ENCODE results near the gene KRTAP10-12. TPM values are rescaled to one million over a fixed set of nuclear protein-coding genes. Genes with fewer than 3 reads are reported as not detected.

The KRTAP10-12 gene
- total RNA-seq, 2 donors from 2014 or later, result not detected

GRCh38 chr21:44697811-44698734 is 1.1 kb downstream of the KRTAP10-12 start:
- Histone ChIP-seq H3K27ac (ENCODE audit: low read depth, low read length) (no peak overlapping the region), H3K27me3 (ENCODE audit: control insufficient read depth, insufficient read depth, low read length, poor library complexity, severe bottlenecking) (no peaks in the 10 kb centered on the region), H3K4me1 (ENCODE audit: control insufficient read depth, insufficient read depth, low read length) (peaks cover 3% of the 10 kb centered on the region), H3K9me3 (ENCODE audit: control insufficient read depth, low read length) (peaks cover 12% of the 10 kb centered on the region), H3K4me3 (ENCODE audit: low read length) (no peak overlapping the region), H3K9ac (ENCODE audit: extremely low read depth, low read length, poor library complexity, severe bottlenecking) (no peak overlapping the region), H3K36me3 (ENCODE audit: control insufficient read depth, insufficient read depth, low read length) (no peaks in the 10 kb centered on the region)
- peaks cover 9% of the 10 kb centered on the region for H3K9me3 Mint-ChIP-seq
- H3K27me3 Mint-ChIP-seq (ENCODE audit: insufficient read depth), result peaks cover 27% of the 10 kb centered on the region
- peaks cover 4% of the 10 kb centered on the region for H3K36me3 Mint-ChIP-seq (ENCODE audit: low read depth)
- peak; percentile 85 for DNase-seq
- peak; percentile 31 for TF ChIP-seq CTCF (conservative IDR thresholded peaks at IDR 0.05)
- WGBS, 2 experiments (ENCODE audit: insufficient coverage in 1 of 2, insufficient read length in 1 of 2), result 72 to 75% methylated on average over 22 to 35 of the region's 35 CpGs
- peaks cover 42% of the 10 kb centered on the region for H3K4me1 Mint-ChIP-seq
- no peak overlapping the region for H3K27ac Mint-ChIP-seq
- H3K4me3 Mint-ChIP-seq, result peak overlapping the region; percentile 26

GRCh38 chr21:44699502-44700001 is 2.6 kb downstream of the KRTAP10-12 start:
- 86 to 90% methylated on average over 15 to 17 of the region's 17 CpGs for WGBS, 2 experiments (ENCODE audit: insufficient coverage in 1 of 2, insufficient read length in 1 of 2)
- Mint-ChIP-seq H3K4me1 (peaks cover 56% of the 10 kb centered on the region), H3K27me3 (ENCODE audit: insufficient read depth) (peaks cover 34% of the 10 kb centered on the region)

More at GRCh38 chr21:44699502-44700001, 2.6 kb downstream of the KRTAP10-12 start:
- Mint-ChIP-seq H3K9me3 (no peaks in the 10 kb centered on the region), H3K4me3 (no peak overlapping the region), H3K27ac (peak overlapping the region; percentile 32), H3K36me3 (ENCODE audit: low read depth) (no peaks in the 10 kb centered on the region)
- TF ChIP-seq CTCF (conservative IDR thresholded peaks at IDR 0.05), result no peak
- no peaks in the 10 kb centered on the region for H3K9me3 ChIP-seq (ENCODE audit: control insufficient read depth, low read length)
- H3K36me3 ChIP-seq (ENCODE audit: control insufficient read depth, insufficient read depth, low read length), result no peaks in the 10 kb centered on the region
- no peak overlapping the region for H3K9ac ChIP-seq (ENCODE audit: extremely low read depth, low read length, poor library complexity, severe bottlenecking)
- H3K27ac ChIP-seq (ENCODE audit: low read depth, low read length), result no peak overlapping the region
- H3K4me1 ChIP-seq (ENCODE audit: control insufficient read depth, insufficient read depth, low read length), result peaks cover 3% of the 10 kb centered on the region
- H3K4me3 ChIP-seq (ENCODE audit: low read length), result no peak overlapping the region
- peak; percentile 62 for DNase-seq
- peaks cover 11% of the 10 kb centered on the region for H3K27me3 ChIP-seq (ENCODE audit: control insufficient read depth, insufficient read depth, low read length, poor library complexity, severe bottlenecking)
